Activated T-cell treated with anti-CD3 and anti-CD28 coated beads, Interleukin-2, amount 50 U/mL, for 48 hours (primary cell): ENCODE measurements around the gene SLC13A4.
"Not testable (repeated sequence)": the region's sequence is repeated elsewhere in the genome, so short reads cannot be mapped to it uniquely, and the experiment has no call there.

ENCODE experiments used
- DNase-seq, 2 experiments: peaks; one replicate each; pipeline ENCODE4 v3.0.0-alpha.2; 2020

SLC13A4 gene

GRCh38 chr7:135718219-135718618 lies 9.8 kb downstream of the SLC13A4 start:
- DNase-seq, result no peak

DNA sequence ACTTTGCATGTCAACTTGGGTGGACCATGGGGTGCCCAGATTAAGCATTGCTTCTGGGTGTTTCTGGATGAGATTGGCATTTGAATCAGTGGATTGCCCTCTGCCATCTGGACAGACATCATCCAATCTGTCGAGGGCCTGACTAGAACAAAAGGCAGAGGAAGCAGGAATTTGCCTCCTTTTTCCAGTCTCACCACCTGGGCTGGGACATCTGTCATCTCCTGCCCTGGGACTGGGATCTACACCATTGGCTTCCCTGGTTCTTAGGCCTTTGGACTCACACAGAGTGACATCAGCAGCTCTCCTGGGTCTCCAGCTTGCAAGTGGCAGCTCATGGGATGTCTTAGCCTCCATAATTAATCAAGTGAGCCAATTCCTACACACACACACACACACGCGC lies 10.3 kb downstream of the SLC13A4 start:
- DNase-seq, result no peak

- DNase-seq, result no peak
These were observed 11.2 kb downstream of the SLC13A4 start for GRCh38 chr7:135716677-135717238.

GRCh38 chr7:135715673-135716072 lies 12.3 kb downstream of the SLC13A4 start:
- DNase-seq, result no peak

DNA sequence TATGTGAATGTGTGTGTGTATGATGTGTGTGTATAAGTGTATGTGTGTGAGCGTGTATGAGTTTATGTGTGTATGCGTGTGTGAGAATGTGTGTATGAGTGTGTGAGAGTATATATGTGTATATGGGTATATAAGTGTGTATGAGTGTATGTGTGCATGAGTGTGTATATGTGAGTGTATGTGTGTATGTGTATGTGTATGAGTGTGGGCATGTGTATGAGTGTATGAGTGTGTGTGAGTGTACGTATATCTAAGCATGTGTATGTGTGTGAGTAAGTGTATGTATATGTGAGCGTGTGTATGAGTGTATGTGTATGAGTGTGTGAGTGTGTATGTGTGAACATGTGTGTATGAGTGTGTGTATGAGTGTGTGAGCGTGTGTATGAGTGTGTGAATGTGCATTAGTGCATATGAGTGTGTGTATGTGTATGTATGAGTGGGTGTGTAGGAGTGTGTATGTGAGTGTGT lies 12.9 kb downstream of the SLC13A4 start:
- DNase-seq, result no peak

DNA sequence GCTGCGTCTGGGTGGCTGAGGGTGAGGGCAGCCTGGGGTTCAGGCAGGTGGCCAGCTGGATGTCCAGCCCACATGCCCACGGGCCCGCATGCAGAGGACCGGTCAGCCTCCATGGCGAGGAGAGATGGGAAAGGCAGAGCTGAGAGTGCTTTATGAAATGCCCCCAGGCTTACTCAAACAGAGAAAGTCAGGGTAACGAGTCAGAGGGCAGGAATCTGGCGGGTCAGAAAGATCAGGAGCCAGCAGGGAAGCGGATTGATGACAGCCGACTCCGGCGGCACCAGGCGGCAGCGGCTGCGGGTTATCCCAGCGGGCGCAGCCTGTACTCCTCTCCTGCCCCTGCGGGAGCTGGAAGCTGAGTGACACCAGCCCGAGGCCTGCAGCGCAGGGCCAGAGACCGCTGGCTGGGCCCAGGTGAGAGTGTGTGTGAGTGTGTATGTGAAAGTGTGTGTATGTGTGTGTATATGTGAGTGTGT lies 13.4 kb downstream of the SLC13A4 start:
- DNase-seq, result no peak

DNA sequence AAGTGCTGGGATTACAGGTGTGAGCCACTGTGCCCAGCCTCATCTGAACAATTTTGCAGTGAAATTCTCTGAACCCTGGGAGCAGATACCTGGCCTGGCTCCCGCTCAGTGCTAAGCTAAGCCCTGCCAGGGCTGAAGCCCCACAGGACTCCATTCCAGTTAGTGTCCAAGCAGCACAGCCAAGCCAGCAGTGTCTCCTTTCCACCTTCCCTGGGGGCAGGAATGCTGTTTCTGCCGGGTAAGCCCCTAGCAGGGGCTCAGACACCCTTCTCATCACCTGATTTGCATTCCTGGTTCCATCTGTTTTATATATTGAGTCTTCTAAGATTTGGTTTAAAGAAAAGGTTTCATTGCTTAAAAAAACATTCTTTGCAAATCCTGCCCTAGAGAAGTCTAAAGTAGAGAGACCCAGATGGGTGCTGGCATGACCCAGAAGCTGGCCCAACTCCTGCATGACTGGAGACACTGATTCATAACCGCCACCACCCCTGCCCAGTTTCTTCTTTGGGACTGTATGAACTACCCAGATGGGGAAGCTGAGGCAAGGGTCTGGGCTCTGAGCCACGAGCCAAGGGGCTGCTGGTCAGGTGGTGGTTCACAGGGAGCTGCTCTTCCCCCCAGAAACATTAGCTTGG lies 14.0 kb downstream of the SLC13A4 start:
- DNase-seq, result no peak

- DNase-seq, result no peak
These were observed 15.2 kb downstream of the SLC13A4 start for GRCh38 chr7:135712796-135713195.

GRCh38 chr7:135712182-135712782 lies 15.7 kb downstream of the SLC13A4 start:
- no peak for DNase-seq

- no peak for DNase-seq
These were observed 16.9 kb downstream of the SLC13A4 start for GRCh38 chr7:135711139-135711469.

- peak; percentile 31 to 34 for DNase-seq
These were observed 17.4 kb downstream of the SLC13A4 start for GRCh38 chr7:135710417-135711138.

- no peak for DNase-seq
These were observed 18.5 kb downstream of the SLC13A4 start for GRCh38 chr7:135709508-135709907.

DNA sequence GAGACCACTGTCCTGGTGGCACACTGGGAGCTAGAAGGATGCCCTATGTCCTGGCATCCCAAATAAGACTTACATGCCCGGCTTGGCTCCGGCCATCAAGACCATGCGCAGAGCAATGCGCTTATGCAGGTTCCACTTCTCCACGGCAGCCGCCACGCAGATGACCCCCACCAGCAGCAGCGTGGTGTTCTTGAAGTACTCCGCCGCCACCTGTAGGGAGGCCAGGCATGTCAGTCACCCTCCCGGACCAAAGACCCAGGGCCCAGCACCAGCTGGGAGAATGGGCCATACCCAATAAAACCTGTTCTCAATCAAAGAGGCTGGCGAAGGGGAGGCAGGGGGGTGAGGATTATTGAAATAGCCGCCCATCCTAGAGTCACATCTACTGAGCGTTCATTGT lies 19.9 kb downstream of the SLC13A4 start:
- no peak for DNase-seq

DNA sequence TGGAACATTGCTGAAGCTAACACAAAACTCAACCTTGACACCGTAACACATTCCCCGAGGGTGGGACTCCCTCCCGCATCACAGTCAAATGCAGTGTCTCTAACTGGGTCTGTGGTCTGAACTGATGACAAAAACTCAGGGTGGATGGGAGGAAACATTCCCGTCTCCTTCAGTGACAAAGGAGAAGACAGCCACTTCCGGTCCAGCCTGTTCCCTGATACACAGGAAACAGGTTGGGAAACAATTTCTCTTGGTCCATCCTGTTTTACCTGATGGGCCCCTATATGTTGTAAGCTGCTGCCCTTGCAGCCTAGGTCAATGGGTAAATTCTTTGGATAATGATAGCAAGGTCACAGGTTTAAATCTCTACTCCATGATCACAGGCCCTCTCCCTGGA lies 20.4 kb downstream of the SLC13A4 start:
- no peak for DNase-seq

- no peak for DNase-seq
These were observed 21.0 kb downstream of the SLC13A4 start for GRCh38 chr7:135706858-135707569.

GRCh38 chr7:135706038-135706742 lies 21.8 kb downstream of the SLC13A4 start:
- DNase-seq, result no peak

- no peak for DNase-seq
These were observed 23.3 kb downstream of the SLC13A4 start for GRCh38 chr7:135704698-135705097.

- DNase-seq, result peak in 1 of 2 experiments; percentile 29
These were observed 23.9 kb downstream of the SLC13A4 start for GRCh38 chr7:135704074-135704473.

DNA sequence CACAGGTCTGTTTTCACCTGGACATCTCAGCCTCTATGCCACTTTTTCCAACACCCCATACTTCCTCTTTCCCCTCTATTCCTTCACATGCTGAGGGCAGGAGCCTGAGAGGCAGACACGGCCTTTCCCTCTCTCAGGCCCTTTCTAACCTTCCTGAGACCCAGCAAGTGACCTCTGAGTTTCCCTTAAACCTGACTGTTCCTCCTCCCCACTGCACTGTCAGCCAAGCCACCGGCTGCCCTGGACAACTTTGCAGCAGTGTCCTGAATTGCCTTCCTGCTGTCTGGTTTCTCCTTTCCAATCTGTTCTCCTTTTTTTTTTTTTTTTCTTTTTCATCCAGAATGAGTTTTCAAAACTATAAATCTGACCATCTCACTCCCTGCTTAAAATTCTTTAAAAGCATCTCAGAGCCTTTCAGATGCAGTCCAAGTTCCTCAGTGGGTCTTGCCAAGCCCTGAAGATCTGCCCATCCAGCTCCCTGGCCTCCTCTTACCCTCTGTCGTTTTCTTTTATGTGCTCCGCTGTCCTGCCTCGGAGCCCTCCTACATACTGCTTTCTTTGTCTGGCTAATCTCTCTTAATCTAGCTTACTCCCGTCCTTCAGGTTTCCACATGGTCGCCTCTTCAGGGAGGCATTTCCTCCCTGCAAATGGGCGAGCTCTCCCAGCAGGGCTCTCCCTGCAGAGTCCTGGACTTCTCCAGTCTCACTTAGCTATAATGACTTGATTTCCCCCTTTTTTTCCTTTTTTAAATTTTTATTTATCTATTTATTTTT lies 30.5 kb downstream of the SLC13A4 start:
- no peak for DNase-seq

GRCh38 chr7:135693558-135693957 lies 34.4 kb downstream of the SLC13A4 start:
- DNase-seq, result no peak

DNA sequence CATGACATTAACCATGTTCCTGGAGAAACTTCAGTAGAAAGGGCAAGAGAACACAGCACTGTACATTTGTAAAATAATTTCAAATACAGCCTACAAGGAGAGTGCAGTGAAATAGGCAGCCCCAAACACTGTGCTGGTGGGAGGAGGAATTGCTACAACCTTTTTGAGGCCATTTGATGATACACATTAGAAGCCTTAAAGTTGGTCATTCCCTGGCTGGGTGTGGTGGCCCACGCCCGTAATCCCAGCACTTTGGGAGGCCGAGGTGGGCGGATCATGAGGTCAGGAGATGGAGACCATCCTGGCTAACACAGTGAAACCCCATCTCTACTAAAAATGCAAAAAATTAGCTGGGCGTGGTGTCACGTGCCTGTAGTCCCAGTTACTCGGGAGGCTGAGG lies 35.4 kb downstream of the SLC13A4 start:
- not testable (repeated sequence) for DNase-seq

DNA sequence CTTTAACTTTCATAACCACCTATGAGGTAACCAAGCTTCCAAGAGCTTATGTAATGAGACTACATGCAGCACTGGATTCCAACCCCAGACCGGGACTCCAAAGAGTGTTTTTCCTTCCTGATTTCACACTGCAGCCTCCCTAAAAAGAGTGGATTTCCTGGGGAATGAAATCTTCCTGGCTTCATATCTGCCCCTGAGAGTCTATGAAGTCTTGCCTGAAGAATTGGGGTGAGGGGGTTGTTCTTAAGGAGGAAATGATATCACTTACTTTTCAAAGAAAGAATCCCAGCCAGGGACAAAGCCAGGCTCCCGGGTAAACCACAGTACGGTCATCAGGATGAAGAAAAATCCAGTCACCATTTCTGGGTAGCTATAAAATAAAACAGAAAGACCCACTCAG lies 35.9 kb downstream of the SLC13A4 start:
- no peak for DNase-seq
